ENCODE data around the gene DLK1.

The DLK1 gene

GRCh38 chr14:100715803-100716202 is 10.9 kb upstream of the DLK1 start:
- DNase-seq: no peak

DNA sequence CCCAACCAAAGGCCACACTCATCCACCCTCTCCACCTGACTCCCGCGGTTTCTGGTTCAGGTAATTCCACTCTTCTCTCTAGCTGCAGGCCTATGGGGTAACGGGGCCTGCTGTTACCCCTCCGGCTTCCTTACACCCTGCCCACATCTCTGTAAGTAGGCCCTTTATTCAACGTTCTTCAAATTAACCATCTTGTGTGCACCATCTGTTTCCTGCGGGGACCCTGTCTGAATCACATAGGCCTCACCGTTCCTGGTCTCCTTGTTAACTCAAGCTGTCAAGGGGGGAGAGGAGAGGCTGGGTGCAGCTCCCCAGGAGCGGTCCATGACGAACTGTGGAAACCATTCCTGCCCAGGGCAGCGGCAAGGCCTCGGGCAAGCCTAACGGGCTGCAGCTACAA is 9.3 kb upstream of the DLK1 start:
- no peak for DNase-seq

GRCh38 chr14:100719976-100720520 is 6.6 kb upstream of the DLK1 start:
- no peak for DNase-seq

- DNase-seq: no peak
Observed at GRCh38 chr14:100721568-100721967, 5.1 kb upstream of the DLK1 start.

DNA sequence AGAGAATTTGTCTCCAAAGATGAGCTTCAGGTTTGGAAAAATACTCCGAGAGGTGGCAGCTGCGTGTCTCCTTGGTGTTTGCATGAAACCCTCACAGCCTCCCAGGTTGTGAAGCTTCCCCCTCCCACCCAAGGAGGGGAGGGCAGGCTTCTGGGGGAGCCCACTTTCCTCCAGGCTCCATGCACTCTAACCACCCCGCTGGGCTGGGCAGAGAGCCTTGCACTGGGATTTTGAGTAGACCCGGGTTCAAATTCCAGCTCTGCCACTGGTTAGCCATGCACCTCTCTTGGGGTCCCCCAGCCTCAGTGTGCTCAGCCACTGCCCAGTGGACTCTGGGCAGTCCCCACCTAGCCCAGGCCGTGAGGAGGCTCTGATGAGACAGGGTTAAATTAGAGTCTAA is 4.3 kb upstream of the DLK1 start:
- no peak for DNase-seq

- no peak for DNase-seq
Observed at GRCh38 chr14:100723135-100723829, 3.4 kb upstream of the DLK1 start.

GRCh38 chr14:100723830-100724437 is 2.8 kb upstream of the DLK1 start:
- DNase-seq: no peak

- no peak for DNase-seq
Observed at GRCh38 chr14:100724536-100724935, 2.2 kb upstream of the DLK1 start.

GRCh38 chr14:100725587-100726387 is 905 bp upstream of the DLK1 start:
- DNase-seq: no peak

DNA sequence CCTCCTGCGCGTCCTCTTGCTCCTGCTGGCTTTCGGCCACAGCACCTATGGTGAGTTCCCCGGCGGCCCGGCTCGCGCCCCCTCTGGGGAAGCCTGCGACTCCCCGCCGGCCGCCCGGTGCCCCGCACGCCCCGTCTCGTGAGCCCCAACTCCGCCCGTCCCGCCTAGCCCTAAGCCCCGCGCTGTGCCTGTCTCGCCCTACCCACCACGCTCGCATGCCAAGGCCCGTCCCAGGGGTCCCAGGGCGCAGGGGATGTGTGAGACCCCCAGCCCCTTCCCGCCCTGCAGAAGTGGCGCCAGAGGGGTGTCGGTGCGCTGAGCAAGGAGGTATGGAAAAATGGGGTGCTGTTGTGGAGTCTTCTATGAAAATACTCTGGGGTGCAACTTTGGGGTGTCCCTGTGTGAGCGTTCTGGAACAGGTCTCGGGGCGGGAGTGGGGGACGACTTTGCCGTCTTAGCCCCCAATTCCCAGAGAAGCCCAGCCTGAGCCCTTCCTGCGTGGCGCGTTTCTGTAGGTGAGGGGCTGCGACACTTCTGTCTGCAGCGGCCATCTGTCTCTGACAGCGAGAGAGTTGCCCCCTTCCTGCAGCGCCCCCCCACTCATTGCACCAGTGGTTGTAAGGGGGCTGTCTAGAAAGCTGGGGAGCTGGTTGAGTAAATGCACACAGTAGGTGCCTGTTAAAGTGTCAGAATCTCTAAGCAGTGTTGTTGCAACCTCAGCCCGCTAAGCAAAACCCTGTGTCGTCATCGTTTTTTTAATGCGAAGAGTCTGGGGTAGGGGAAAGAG is 587 bp downstream of the DLK1 start:
- DNase-seq: no peak

DNA sequence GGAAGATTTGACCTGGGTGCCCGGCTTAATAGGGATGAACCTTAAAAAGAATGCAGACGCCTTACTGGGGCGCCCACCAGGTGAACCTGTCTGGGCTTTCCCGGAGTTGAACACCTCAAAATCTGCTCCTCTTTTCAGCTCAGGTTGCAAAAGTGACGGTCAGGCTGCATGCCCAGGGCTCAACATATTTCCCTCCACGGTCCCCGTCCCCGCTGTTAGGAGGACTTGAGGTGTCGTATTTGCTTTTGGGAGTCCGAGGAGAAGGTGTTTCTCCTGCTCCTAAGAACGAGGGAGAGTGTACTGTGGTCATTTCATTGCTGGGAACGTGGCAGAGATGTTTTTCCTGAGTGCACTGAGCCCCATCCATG is 1.2 kb downstream of the DLK1 start:
- DNase-seq: no peak

- no peak for DNase-seq
Observed at GRCh38 chr14:100728962-100729361, 2.3 kb downstream of the DLK1 start.

DNA sequence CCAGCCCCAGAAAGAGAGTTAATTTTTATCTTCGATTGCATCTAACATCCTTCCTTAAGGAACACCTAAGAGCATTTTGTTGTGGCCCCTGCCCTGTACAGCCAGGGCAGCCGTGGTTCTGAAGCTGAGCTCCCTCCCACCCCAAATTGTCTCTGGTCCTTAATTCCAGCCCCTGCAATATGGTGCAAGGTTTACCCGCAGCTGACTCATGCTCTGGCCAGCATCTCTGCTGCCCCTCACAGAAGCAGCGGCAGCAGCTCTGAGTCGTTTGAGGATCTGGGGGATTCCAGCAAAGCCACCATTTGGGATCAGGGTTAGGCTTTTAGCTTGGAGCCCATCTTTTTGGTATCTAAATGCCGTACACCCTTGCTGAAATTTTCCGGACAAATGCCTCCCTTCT is 3.3 kb downstream of the DLK1 start:
- no peak for DNase-seq

DNA sequence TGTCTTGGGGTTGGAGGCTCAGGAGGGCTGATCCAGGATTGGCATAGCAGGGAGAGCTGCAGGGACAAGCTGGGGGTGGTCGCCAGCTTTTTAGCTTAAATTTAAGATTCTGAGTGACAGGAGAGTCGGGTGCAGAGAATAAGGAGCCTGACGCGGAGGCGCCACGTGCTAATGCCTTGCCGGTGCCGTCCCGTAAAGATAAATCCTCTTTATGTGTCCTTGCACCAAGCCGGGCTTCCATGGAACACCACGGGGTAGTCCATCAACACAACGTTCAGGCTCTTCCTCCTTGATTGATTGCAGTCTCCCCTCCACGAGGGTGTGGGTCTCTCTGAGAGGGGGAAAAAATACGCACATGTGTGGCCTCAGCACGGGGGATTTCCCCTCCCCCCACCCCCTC is 3.9 kb downstream of the DLK1 start:
- DNase-seq: no peak

GRCh38 chr14:100731011-100731670 is 4.4 kb downstream of the DLK1 start:
- no peak for DNase-seq

DNA sequence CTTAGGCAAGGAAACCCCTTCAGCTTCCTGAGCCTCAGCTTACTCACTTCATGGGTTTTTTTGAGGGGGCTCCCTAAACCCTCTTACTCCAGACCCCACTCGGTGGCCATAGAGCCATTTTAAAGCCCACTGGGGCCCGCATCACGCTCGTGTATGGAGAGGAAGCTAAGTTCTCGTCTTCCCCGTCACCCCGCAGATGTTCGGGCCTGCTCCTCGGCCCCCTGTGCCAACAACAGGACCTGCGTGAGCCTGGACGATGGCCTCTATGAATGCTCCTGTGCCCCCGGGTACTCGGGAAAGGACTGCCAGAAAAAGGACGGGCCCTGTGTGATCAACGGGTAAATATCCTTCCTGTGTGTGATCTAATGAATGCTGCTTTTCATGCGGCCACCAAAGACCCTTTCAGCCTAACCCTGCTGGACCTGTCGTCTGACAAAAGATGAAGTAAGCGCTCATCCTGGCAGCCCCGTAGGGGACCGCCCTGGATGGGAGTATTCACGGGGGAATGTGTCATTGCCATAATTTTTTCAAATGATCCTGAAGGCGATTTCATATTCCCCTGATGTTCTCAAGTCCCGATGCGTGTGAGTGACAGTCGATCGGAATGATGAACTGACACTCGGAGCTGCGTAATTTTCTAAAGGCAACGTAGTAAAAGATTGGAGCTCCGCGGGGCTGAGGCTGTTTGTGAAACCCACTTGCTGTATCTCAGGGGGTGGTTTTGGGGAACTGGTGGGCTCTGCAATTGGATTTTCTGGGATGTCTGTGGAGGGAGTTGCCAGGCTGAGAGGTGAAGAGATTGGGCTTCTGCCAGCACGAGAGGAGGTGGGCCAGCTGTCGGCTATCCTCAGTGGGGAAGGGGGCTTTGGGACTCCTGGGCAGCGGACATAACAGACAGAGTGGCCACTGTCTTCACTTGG is 5.4 kb downstream of the DLK1 start:
- no peak for DNase-seq

- DNase-seq: no peak
Observed at GRCh38 chr14:100732766-100733100, 6.0 kb downstream of the DLK1 start.

DNA sequence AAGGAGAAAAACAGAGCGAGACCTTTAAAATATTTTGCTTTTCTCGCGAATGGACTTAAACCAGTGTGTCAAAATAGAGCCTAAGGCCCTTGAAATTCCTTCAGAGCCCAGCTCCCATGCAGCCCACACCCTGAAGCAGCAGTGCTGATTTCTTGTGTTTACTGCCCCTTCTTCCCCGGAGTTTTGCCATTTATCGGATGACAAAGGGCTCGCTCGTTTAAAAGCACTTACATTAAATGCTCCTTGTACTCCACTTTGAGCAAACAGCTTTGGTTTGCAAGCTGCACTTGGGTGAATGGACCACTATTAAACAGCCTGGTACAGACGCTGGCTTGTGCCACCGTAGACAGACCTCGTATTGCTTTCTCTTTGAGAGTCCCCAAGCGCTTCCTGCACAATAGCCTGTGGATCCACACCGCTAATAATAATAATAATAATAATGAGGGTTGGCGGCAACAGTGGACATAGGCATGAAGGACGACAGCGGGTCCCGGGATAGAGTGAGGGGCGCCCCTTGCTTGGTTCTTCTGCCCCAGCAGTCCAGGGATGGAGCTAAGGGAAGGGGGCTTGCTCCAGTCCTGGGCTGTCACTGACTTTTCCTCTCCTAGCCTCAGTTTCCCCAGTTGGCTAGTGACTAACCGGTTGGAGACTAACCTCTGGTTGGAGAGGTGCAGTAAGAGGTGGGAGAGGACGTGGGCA is 6.6 kb downstream of the DLK1 start:
- DNase-seq: no peak

DNA sequence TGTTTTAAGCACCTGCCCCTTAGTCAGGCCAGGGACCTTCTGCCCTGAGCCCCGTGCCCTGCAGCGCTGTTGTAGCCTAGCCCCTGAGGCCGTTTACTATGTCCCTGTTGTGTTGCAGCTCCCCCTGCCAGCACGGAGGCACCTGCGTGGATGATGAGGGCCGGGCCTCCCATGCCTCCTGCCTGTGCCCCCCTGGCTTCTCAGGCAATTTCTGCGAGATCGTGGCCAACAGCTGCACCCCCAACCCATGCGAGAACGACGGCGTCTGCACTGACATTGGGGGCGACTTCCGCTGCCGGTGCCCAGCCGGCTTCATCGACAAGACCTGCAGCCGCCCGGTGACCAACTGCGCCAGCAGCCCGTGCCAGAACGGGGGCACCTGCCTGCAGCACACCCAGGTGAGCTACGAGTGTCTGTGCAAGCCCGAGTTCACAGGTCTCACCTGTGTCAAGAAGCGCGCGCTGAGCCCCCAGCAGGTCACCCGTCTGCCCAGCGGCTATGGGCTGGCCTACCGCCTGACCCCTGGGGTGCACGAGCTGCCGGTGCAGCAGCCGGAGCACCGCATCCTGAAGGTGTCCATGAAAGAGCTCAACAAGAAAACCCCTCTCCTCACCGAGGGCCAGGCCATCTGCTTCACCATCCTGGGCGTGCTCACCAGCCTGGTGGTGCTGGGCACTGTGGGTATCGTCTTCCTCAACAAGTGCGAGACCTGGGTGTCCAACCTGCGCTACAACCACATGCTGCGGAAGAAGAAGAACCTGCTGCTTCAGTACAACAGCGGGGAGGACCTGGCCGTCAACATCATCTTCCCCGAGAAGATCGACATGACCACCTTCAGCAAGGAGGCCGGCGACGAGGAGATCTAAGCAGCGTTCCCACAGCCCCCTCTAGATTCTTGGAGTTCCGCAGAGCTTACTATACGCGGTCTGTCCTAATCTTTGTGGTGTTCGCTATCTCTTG is 7.6 kb downstream of the DLK1 start:
- no peak for DNase-seq

DNA sequence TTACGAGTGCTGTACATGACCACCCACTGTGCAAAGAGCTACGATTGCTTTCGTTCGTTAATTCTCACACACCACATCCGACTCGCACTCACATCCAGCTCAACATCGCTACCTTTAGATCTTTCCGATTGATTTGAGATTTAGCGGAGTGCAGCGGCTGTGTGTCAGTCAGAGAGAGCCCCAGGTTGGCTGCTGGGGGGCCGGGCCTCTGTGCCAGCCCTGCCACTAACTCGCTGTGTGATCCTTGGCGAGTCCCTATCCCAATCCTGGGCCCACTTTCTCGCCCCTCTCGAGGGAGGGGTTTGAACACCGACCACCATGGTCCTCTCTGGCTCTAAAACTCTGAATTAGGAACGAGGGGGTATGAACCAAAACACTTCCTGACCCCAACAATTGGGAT is 8.6 kb downstream of the DLK1 start:
- no peak for DNase-seq

Data from midbrain (tissue), 1 donor.